H1 (cell line): ENCODE results near the gene COA1. TPM values are rescaled to one million over a fixed set of nuclear protein-coding genes. Genes with fewer than 3 reads are reported as not detected.

ENCODE experiments used
- CTCF ChIA-PET: fragments of 300-600 bp; sonication (Branson Sonifier 250); formaldehyde crosslinking; loops from one replicate; lab custom pipeline; 2021; ENCODE audit not compliant: partially characterized antibody; lab: Charles Lee
- POLR2A ChIA-PET: fragments of 300-600 bp; sonication (Branson Sonifier 250); formaldehyde crosslinking; loops from one replicate; lab custom pipeline; 2021; ENCODE audit warnings: inconsistent platforms; ENCODE audit not compliant: partially characterized antibody; lab: Charles Lee
- DNase-seq, 2 experiments: peaks; one replicate each; pipeline versions ENCODE4 v3.0.0 to v3.0.0-alpha.2; 2010 to 2022; ENCODE audit warnings: low spot score in 2 of 2, low read depth in 1 of 2, mixed read lengths in 1 of 2
- FAIRE-seq: peaks from 2 replicates; lab custom pipeline; 2011; peaks lifted over from hg19 to GRCh38; lab: Jason Lieb, UNC
- H2AFZ ChIP-seq: 2 replicates; pipeline ENCODE4 v1.8.1; 2012; ENCODE audit warnings: low read length, inconsistent platforms
- H2AK5ac ChIP-seq: 2 replicates; pipeline ENCODE4 v1.6.1; 2013; ENCODE audit warnings: low read depth, low read length
- H2BK120ac ChIP-seq: replicated peaks from 2 replicates; pipeline ENCODE3; 2013; ENCODE audit warnings: low read depth, low read length, inconsistent platforms
- H2BK12ac ChIP-seq: 2 replicates; pipeline ENCODE4 v1.6.1; 2013; ENCODE audit warnings: low read depth, low read length
- H2BK15ac ChIP-seq: 2 replicates; pipeline ENCODE4 v1.6.1; 2013; ENCODE audit warnings: low read length
- H2BK20ac ChIP-seq: 2 replicates; pipeline ENCODE4 v1.6.1; 2013; ENCODE audit warnings: low read length
- H2BK5ac ChIP-seq: 2 replicates; pipeline ENCODE4 v1.6.1; 2013; ENCODE audit warnings: low read depth, low read length
- H3K14ac ChIP-seq: 2 replicates; pipeline ENCODE4 v1.6.1; 2013; ENCODE audit warnings: inconsistent platforms; ENCODE audit not compliant: insufficient read length
- H3K18ac ChIP-seq: 2 replicates; pipeline ENCODE4 v1.6.1; 2013; ENCODE audit warnings: low read length; ENCODE audit errors: extremely low read depth
- H3K23ac ChIP-seq: 2 replicates; pipeline ENCODE4 v1.6.1; 2013; ENCODE audit warnings: inconsistent platforms; ENCODE audit not compliant: insufficient read length
- H3K23me2 ChIP-seq: 2 replicates; pipeline ENCODE4 v1.6.1; 2013; ENCODE audit warnings: low read depth, low read length
- H3K27ac ChIP-seq: 2 replicates; pipeline ENCODE4 v1.6.1; 2011; ENCODE audit warnings: low read depth, low read length, inconsistent platforms
- H3K27me3 ChIP-seq, 4 experiments: replicated peaks in 1 of 4; 1 replicate in 1 of 4; 2 replicates in 3 of 4; pipeline versions ENCODE4 v1.6.1 to v1.8.1; 2011 to 2013; ENCODE audit warnings: low read length in 3 of 4, mild to moderate bottlenecking in 3 of 4, inconsistent platforms in 2 of 4, mixed read lengths in 2 of 4, moderate library complexity in 1 of 4; ENCODE audit not compliant: control insufficient read depth in 3 of 4, insufficient read depth in 3 of 4; ENCODE audit errors: extremely low read depth in 1 of 4
- H3K36me3 ChIP-seq, 4 experiments: 2 replicates each; pipeline versions ENCODE4 v1.6.1 to v1.8.1; 2011 to 2013; ENCODE audit warnings: mild to moderate bottlenecking in 4 of 4, low read length in 3 of 4, moderate library complexity in 2 of 4, control low read depth in 1 of 4, inconsistent platforms in 1 of 4; ENCODE audit not compliant: insufficient read depth in 4 of 4, control insufficient read depth in 2 of 4
- H3K4ac ChIP-seq: replicated peaks from 2 replicates; pipeline ENCODE3; 2013; ENCODE audit warnings: low read length, low read depth, mixed read lengths, inconsistent platforms; ENCODE audit not compliant: insufficient read length
- H3K4me1 ChIP-seq, 4 experiments: replicated peaks in 1 of 4; 1 replicate in 1 of 4; 2 replicates in 3 of 4; pipeline versions ENCODE4 v1.6.1 to v1.8.1; 2011 to 2013; ENCODE audit warnings: low read length in 3 of 4, inconsistent platforms in 2 of 4, mixed read lengths in 1 of 4; ENCODE audit not compliant: insufficient read depth in 4 of 4, control insufficient read depth in 3 of 4
- H3K4me2 ChIP-seq, 2 experiments: 2 replicates each; pipeline versions ENCODE4 v1.6.1 to v1.8.1; 2011 to 2013; ENCODE audit warnings: low read depth in 2 of 2, low read length in 2 of 2, control low read depth in 1 of 2, inconsistent platforms in 1 of 2, mild to moderate bottlenecking in 1 of 2; ENCODE audit not compliant: insufficient read depth in 1 of 2
- H3K4me3 ChIP-seq, 4 experiments: fragments of 200-600, 300-600 bp in 1 of 4; sonication (generic), shearing (Covaris generic), sonication (Bioruptor Twin) in 1 of 4; 2 replicates each; pipeline versions ENCODE4 v1.5.1 to v1.8.1; 2011 to 2016; ENCODE audit warnings: low read length in 4 of 4, low read depth in 3 of 4, control low read depth in 2 of 4, inconsistent platforms in 2 of 4, mild to moderate bottlenecking in 2 of 4, mixed read lengths in 1 of 4, moderate library complexity in 1 of 4; ENCODE audit not compliant: insufficient read depth in 2 of 4; ENCODE audit errors: extremely low read depth in 1 of 4
- H3K56ac ChIP-seq: replicated peaks from 2 replicates; pipeline ENCODE3; 2013; ENCODE audit warnings: low read depth, mild to moderate bottlenecking, mixed read lengths, low read length, inconsistent platforms; ENCODE audit not compliant: insufficient read length
- H3K79me1 ChIP-seq: 2 replicates; pipeline ENCODE4 v1.6.1; 2013; ENCODE audit warnings: low read depth, low read length, control low read depth
- H3K79me2 ChIP-seq, 2 experiments: 2 replicates each; pipeline versions ENCODE4 v1.6.1 to v1.8.1; 2012 to 2013; ENCODE audit warnings: low read length in 2 of 2, mild to moderate bottlenecking in 2 of 2, inconsistent platforms in 1 of 2; ENCODE audit not compliant: insufficient read depth in 2 of 2, control insufficient read depth in 1 of 2
- H3K9ac ChIP-seq, 4 experiments: replicated peaks in 1 of 4; 1 replicate in 1 of 4; 2 replicates in 3 of 4; pipeline versions ENCODE4 v1.6.1 to v1.8.1; 2011 to 2013; ENCODE audit warnings: low read depth in 3 of 4, low read length in 3 of 4, control low read depth in 2 of 4, mild to moderate bottlenecking in 2 of 4, moderate library complexity in 2 of 4, inconsistent platforms in 1 of 4; ENCODE audit errors: extremely low read depth in 1 of 4
- H3K9me3 ChIP-seq, 2 experiments: 2 replicates each; pipeline versions ENCODE4 v1.6.1 to v1.8.1; 2012 to 2013; ENCODE audit warnings: mild to moderate bottlenecking in 2 of 2, moderate library complexity in 2 of 2, control low read depth in 1 of 2, inconsistent platforms in 1 of 2, low read depth in 1 of 2, low read length in 1 of 2, mixed read lengths in 1 of 2; ENCODE audit not compliant: insufficient read depth in 2 of 2
- H4K20me1 ChIP-seq, 2 experiments: replicated peaks in 1 of 2; 2 replicates each; pipeline versions ENCODE3 to v1.8.1; 2011 to 2013; ENCODE audit warnings: inconsistent platforms in 2 of 2, low read length in 2 of 2, mild to moderate bottlenecking in 1 of 2; ENCODE audit not compliant: insufficient read depth in 2 of 2, control insufficient read depth in 1 of 2
- H4K5ac ChIP-seq: 2 replicates; pipeline ENCODE4 v1.6.1; 2013; ENCODE audit warnings: low read length, low read depth, mixed read lengths, inconsistent platforms; ENCODE audit not compliant: insufficient read length
- H4K8ac ChIP-seq: 2 replicates; pipeline ENCODE4 v1.8.0; 2013; ENCODE audit warnings: mild to moderate bottlenecking, moderate library complexity, low read length, inconsistent platforms; ENCODE audit not compliant: insufficient read depth; ENCODE audit errors: extremely low read depth
- H4K91ac ChIP-seq: replicated peaks from 2 replicates; pipeline ENCODE3; 2013; ENCODE audit warnings: low read length, mixed read lengths, inconsistent platforms; ENCODE audit not compliant: insufficient read length
- BACH1 ChIP-seq: IDR thresholded peaks from 2 replicates; pipeline ENCODE4 v1.6.1; 2012; ENCODE audit warnings: low read length, improper control_type of control experiment
- CBX5 ChIP-seq: fragments of 300-800, 300-1000 bp; sonication (generic); IDR thresholded peaks from 2 replicates; pipeline ENCODE4 v1.7.1; 2016; ENCODE audit warnings: antibody characterized with exemption, low read length, low read depth
- EZH2 ChIP-seq: fragments of 200-600 bp; sonication (generic); IDR thresholded peaks from 2 replicates; pipeline ENCODE4 v1.7.1; 2012; ENCODE audit warnings: low read depth, mild to moderate bottlenecking, moderate library complexity, low read length, inconsistent platforms; ENCODE audit not compliant: severe bottlenecking
- GTF2F1 ChIP-seq: IDR thresholded peaks from 2 replicates; pipeline ENCODE4 v1.6.1; 2012; ENCODE audit warnings: low read depth, low read length, improper control_type of control experiment, borderline replicate concordance
- JUN ChIP-seq: IDR thresholded peaks from 2 replicates; pipeline ENCODE4 v1.6.1; 2011; ENCODE audit warnings: low read depth, mild to moderate bottlenecking, improper control_type of control experiment, low read length
- KDM1A ChIP-seq: fragments of 200-600, 300-600 bp; sonication (generic); IDR thresholded peaks from 2 replicates; pipeline ENCODE4 v1.7.1; 2016; ENCODE audit warnings: mild to moderate bottlenecking, low read length, borderline replicate concordance
- NANOG ChIP-seq: IDR thresholded peaks from 2 replicates; pipeline ENCODE4 v1.6.1; 2011; ENCODE audit warnings: low read length, low read depth, mild to moderate bottlenecking, inconsistent platforms; ENCODE audit not compliant: insufficient read depth, poor library complexity, severe bottlenecking
- NRF1 ChIP-seq: IDR thresholded peaks from 2 replicates; pipeline ENCODE4 v1.6.1; 2011; ENCODE audit warnings: mild to moderate bottlenecking, low read depth, low read length, improper control_type of control experiment
- RAD21 ChIP-seq, 2 experiments: IDR thresholded peaks in 1 of 2; conservative IDR thresholded peaks in 1 of 2; 2 replicates each; pipeline ENCODE4 v1.6.1; 2011; ENCODE audit warnings: low read depth in 2 of 2, low read length in 2 of 2, improper control_type of control experiment in 1 of 2, inconsistent platforms in 1 of 2, mild to moderate bottlenecking in 1 of 2, moderate library complexity in 1 of 2
- SIRT6 ChIP-seq: IDR thresholded peaks from one replicate; pipeline ENCODE4 v1.7.1; 2012; ENCODE audit warnings: low read length, inconsistent platforms
- TCF12 ChIP-seq: IDR thresholded peaks from 2 replicates; pipeline ENCODE4 v1.6.1; 2011; ENCODE audit warnings: low read depth, mild to moderate bottlenecking, low read length
- USF2 ChIP-seq: IDR thresholded peaks from 2 replicates; pipeline ENCODE4 v1.6.1; 2011; ENCODE audit warnings: low read length, improper control_type of control experiment
- WGBS, 2 experiments: shearing (Covaris generic) in 1 of 2; methylation state at CpG; one replicate each; pipeline versions ENCODE4 v1.1.6 to v1.1.7; 2013 to 2015; ENCODE audit warnings: low lambda C conversion rate in 2 of 2, mixed read lengths in 2 of 2, inconsistent platforms in 1 of 2, low coverage in 1 of 2, missing lambda C conversion rate in 1 of 2; ENCODE audit not compliant: insufficient replicate concordance in 2 of 2, insufficient coverage in 1 of 2, insufficient read length in 1 of 2; ENCODE audit errors: extremely low coverage in 1 of 2, missing lambda C conversion rate in 1 of 2; 5-methylcytosine and 5-hydroxymethylcytosine counted together
- polyA plus RNA-seq, 7 experiments: library from polyadenylated mRNA; depleted of rRNA in 3 of 7; stranded (reverse) in 5 of 7; unstranded in 2 of 7; fragments of >200 nt in 5 of 7; fragments of 200-250 nt in 2 of 7; gene quantifications; 1 replicate in 5 of 7; 2 replicates in 1 of 7; 4 replicates in 1 of 7; pipeline versions ENCODE4 v1.2.1 to v1.2.3, GENCODE V29; 2011 to 2013; ENCODE audit warnings: missing spikeins in 2 of 7, mixed read lengths in 2 of 7
- total RNA-seq: library from RNA; stranded (reverse); fragmentation: NEBNext Ultra II Directional; extraction: Animal tissue kit (Norgen Biotek cat#: 25700); gene quantifications from 2 replicates; pipeline ENCODE4 v1.2.1, GENCODE V29; 2021

Gene COA1
- total and polyA plus RNA-seq, 2 of the 8 experiments (the other 6 are each of a cell fraction or from before 2014, with no cell fraction given), result 98.6 to 143 TPM

- Histone ChIP-seq H2BK20ac (no peak overlapping the region), H3K56ac (no peak overlapping the region), H3K9me3 (no peaks in the 10 kb centered on the region), H4K20me1 (peaks cover 2 to 3% of the 10 kb centered on the region in 2 experiments), H2BK5ac (no peak overlapping the region), H3K14ac (no peak overlapping the region), H3K79me1 (peaks cover 2% of the 10 kb centered on the region; the same call in 1 of the 2 replicates), H3K23me2 (no peaks in the 10 kb centered on the region), H4K8ac (no peak overlapping the region), H2AFZ (no peak overlapping the region), H2BK12ac (no peak overlapping the region), H3K79me2 (peaks cover 0 to 59% of the 10 kb centered on the region in 2 experiments; a peak in 2 of 4 replicates), H3K27ac (no peak overlapping the region), H4K91ac (no peak overlapping the region), H3K36me3 (0 out of 8 replicates have a peak, but pooled peaks cover 0 to 4% (median 0%) of the 10 kb centered on the region in 4 experiments), H3K4ac (no peak overlapping the region), H4K5ac (no peak overlapping the region), H3K4me3 (no peak overlapping the region), H3K18ac (no peak overlapping the region), H2AK5ac (no peak overlapping the region), H2BK120ac (no peak overlapping the region), H3K9ac (no peak overlapping the region), H3K4me1 (peaks cover 0 to 3% (median under 1%) of the 10 kb centered on the region in 4 experiments; a peak in 2 of 7 replicates), H3K23ac (no peak overlapping the region), H3K4me2 (no peak overlapping the region), H3K27me3 (no peaks in the 10 kb centered on the region), H2BK15ac (no peak overlapping the region)
- DNase-seq (no peak), FAIRE-seq (no peak)
- WGBS, 2 experiments, result 69% methylated on average over 4 of the region's 4 CpGs; no CpG with 5 or more reads in 1 of the 2 experiments
- ChIA-PET POLR2A (no interaction called here), CTCF (interaction anchor here (1.4 kb wide), 2 partner anchors 9 to 129 kb away, joined by 4 to 6 read pairs; partner anchors contain the start of gene STK17A)
- TF ChIP-seq USF2 (no peak), RAD21 (IDR thresholded peaks at IDR 0.05 in 1 of 2, conservative IDR thresholded peaks at IDR 0.05 in 1 of 2; ENCODE audit: low read depth in 2 of 2, low read length in 2 of 2) (no peak), KDM1A (no peak), NRF1 (no peak), TCF12 (no peak), GTF2F1 (no peak), BACH1 (no peak), SIRT6 (no peak), CBX5 (no peak), EZH2 (no peak), NANOG (no peak), JUN (no peak)
Measured at GRCh38 chr7:43591558-43592180, 137.7 kb downstream of the COA1 start.
